Spleen (tissue), 11 donors: ENCODE data around the gene LCE3D. TPM values are rescaled to one million over a fixed set of nuclear protein-coding genes. Genes with fewer than 3 reads are reported as not detected.
"Not testable (repeated sequence)": the region's sequence is repeated elsewhere in the genome, so short reads cannot be mapped to it uniquely, and the experiment has no call there.

Experiments
- DNase-seq: peaks from one replicate; pipeline ENCODE4 v3.0.0-alpha.2; 2020
- H3K27ac ChIP-seq, 8 donors: fragments of 200-600 bp; sonication (generic) in 7 of 8; 1 replicate in 4 of 8; 2 replicates in 4 of 8; pipeline versions ENCODE4 v1.5.0 to v1.8.0; 2016 to 2021; ENCODE audit warnings: inconsistent platforms in 4 of 8, mild to moderate bottlenecking in 4 of 8, moderate library complexity in 1 of 8
- H3K27me3 ChIP-seq, 7 donors: fragments of 200-600 bp; sonication (generic) in 6 of 7; replicated peaks in 1 of 7; 1 replicate in 4 of 7; 2 replicates in 3 of 7; pipeline versions ENCODE4 v1.5.0 to v1.8.0; 2016 to 2021; ENCODE audit warnings: inconsistent platforms in 3 of 7, mild to moderate bottlenecking in 1 of 7
- H3K36me3 ChIP-seq, 6 donors: fragments of 200-600 bp; sonication (generic) in 5 of 6; 1 replicate in 4 of 6; 2 replicates in 2 of 6; pipeline versions ENCODE4 v1.5.0 to v1.8.0; 2016 to 2021; ENCODE audit warnings: inconsistent platforms in 2 of 6
- H3K4me1 ChIP-seq, 6 donors: fragments of 200-600 bp; sonication (generic) in 5 of 6; 1 replicate in 3 of 6; 2 replicates in 3 of 6; pipeline versions ENCODE4 v1.5.0 to v1.8.0; 2016 to 2021; ENCODE audit warnings: inconsistent platforms in 3 of 6
- H3K4me3 ChIP-seq, 8 donors: fragments of 200-600 bp; sonication (generic) in 7 of 8; 1 replicate in 4 of 8; 2 replicates in 4 of 8; pipeline versions ENCODE4 v1.5.0 to v1.8.0; 2016 to 2021; ENCODE audit warnings: inconsistent platforms in 4 of 8, mild to moderate bottlenecking in 4 of 8, moderate library complexity in 2 of 8
- H3K9me3 ChIP-seq, 8 donors: fragments of 200-600 bp; sonication (generic) in 7 of 8; 1 replicate in 4 of 8; 2 replicates in 4 of 8; pipeline versions ENCODE4 v1.5.0 to v1.8.0; 2016 to 2021; ENCODE audit warnings: inconsistent platforms in 4 of 8
- CTCF ChIP-seq, 11 experiments: fragments of 200-600 bp in 7 of 11; fragments of 450-650 bp in 4 of 11; sonication (generic) in 4 of 11; IDR thresholded peaks in 8 of 11; conservative IDR thresholded peaks in 3 of 11; 1 replicate in 7 of 11; 2 replicates in 4 of 11; pipeline versions ENCODE4 v1.4.0 to v1.8.0; 2016 to 2021; ENCODE audit warnings: antibody characterized with exemption in 11 of 11, inconsistent platforms in 4 of 11, mild to moderate bottlenecking in 1 of 11
- POLR2A ChIP-seq, 3 donors: fragments of 450-650 bp; IDR thresholded peaks; one replicate each; pipeline ENCODE4 v1.5.1; 2017; ENCODE audit warnings: antibody characterized with exemption in 3 of 3, mild to moderate bottlenecking in 1 of 3
- POLR2AphosphoS5 ChIP-seq, 3 donors: sonication (generic); formaldehyde crosslinking; IDR thresholded peaks; one replicate each; pipeline ENCODE4 v1.5.1; 2017; ENCODE audit warnings: antibody characterized with exemption in 3 of 3
- WGBS, 5 donors: extraction: QIAGEN DNeasy Blood & Tissue Kit in 3 of 5; methylation state at CpG; one replicate each; pipeline versions ENCODE4 v1.1.5 to v1.1.7; 2013 to 2018; 5-methylcytosine and 5-hydroxymethylcytosine counted together
- intact Hi-C: fragments of 100-400 bp; cut with DNase I; formaldehyde crosslinking; loops from one replicate; pipeline ENCODE4 v1.15.0; 2023; ENCODE audit warnings: low total_unique reads
- polyA plus RNA-seq, 3 donors: library from polyadenylated mRNA; stranded (reverse); fragments of 200-250 nt; gene quantifications; one replicate each; pipeline ENCODE4 v1.2.1, GENCODE V29; 2013
- total RNA-seq, 7 donors: library from RNA; depleted of rRNA in 3 of 7; stranded (reverse); fragments of >200 nt in 3 of 7; fragmentation: NEBNext Ultra II Directional in 4 of 7; extraction: Animal tissue kit (Norgen Biotek cat#: 25700) in 4 of 7; gene quantifications; one replicate each; pipeline versions ENCODE4 v1.1.0 to v1.2.1, GENCODE V29; 2016 to 2021
- donor health status: healthy with polysubstance abuse.
- donor health status: DM: no; HTN: no; CAD: no; lungs with moderate emphysema.
- donor health status: DM: no; HTN: no; CAD: no.
- donor health status: Bipolar disorder and iron deficiency.
- donor health status: healthy.
- donor health status: DM: no; HTN: no; CAD: no.
- donor health status: DM: yes; HTN: yes; CAD: no.

Gene LCE3D
- total and polyA plus RNA-seq, 10 donors = 0.32 TPM; not detected in 9

- no peak for TF ChIP-seq POLR2AphosphoS5 (IDR thresholded peaks at IDR 0.05)
- TF ChIP-seq POLR2A (IDR thresholded peaks at IDR 0.05) = no peak
- no peak for TF ChIP-seq CTCF (IDR thresholded peaks at IDR 0.05 in 8 of 11, conservative IDR thresholded peaks at IDR 0.05 in 3 of 11)
- no peaks in the 10 kb centered on the region for H3K9me3 ChIP-seq
- 43 to 64% (median 63%) methylated on average over 1 of the region's 1 CpG; no CpG with 5 or more reads in 2 of the 5 donors for WGBS, 5 donors
Measured at GRCh38 chr1:152585586-152585985, 5.3 kb upstream of the LCE3D start.

GRCh38 chr1:152582647-152583046, 2.3 kb upstream of the LCE3D start:
- no peak for DNase-seq
- Histone ChIP-seq H3K27ac (no peak overlapping the region), H3K9me3 (no peaks in the 10 kb centered on the region), H3K4me1 (no peaks in the 10 kb centered on the region), H3K36me3 (no peaks in the 10 kb centered on the region), H3K27me3 (peaks cover 0 to 21% (median 0%) of the 10 kb centered on the region in 7 donors), H3K4me3 (no peak overlapping the region)
- intact Hi-C loops = no loop called here
- 54 to 81% (median 67%) methylated on average over 1 of the region's 1 CpG for WGBS, 5 donors
- TF ChIP-seq POLR2A (IDR thresholded peaks at IDR 0.05) = no peak
- TF ChIP-seq CTCF (IDR thresholded peaks at IDR 0.05 in 8 of 11, conservative IDR thresholded peaks at IDR 0.05 in 3 of 11) = no peak
- TF ChIP-seq POLR2AphosphoS5 (IDR thresholded peaks at IDR 0.05) = no peak

More at GRCh38 chr1:152585586-152585985, 5.3 kb upstream of the LCE3D start:
- DNase-seq = no peak
- Histone ChIP-seq H3K4me1 (no peaks in the 10 kb centered on the region), H3K36me3 (no peaks in the 10 kb centered on the region), H3K27ac (no peak overlapping the region), H3K4me3 (no peak overlapping the region), H3K27me3 (peaks cover 0 to 1% (median 0%) of the 10 kb centered on the region in 7 donors)
- intact Hi-C loops = no loop called here

- H3K27ac ChIP-seq, H3K9me3 ChIP-seq, DNase-seq, H3K4me1 ChIP-seq, intact Hi-C loops, H3K4me3 ChIP-seq, H3K36me3 ChIP-seq: not testable (repeated sequence)
- WGBS, 5 donors = 83 to 96% (median 91%) methylated on average over 5 to 9 of the region's 9 CpGs
- peaks cover 0 to 21% (median 0%) of the 10 kb centered on the region in 7 donors for H3K27me3 ChIP-seq
Measured at GRCh38 chr1:152579526-152579925, 790 bp downstream of the LCE3D start.

- Histone ChIP-seq H3K4me1 (no peaks in the 10 kb centered on the region), H3K36me3 (no peaks in the 10 kb centered on the region), H3K4me3 (no peak overlapping the region), H3K27ac (no peak overlapping the region), H3K9me3 (no peaks in the 10 kb centered on the region), H3K27me3 (peaks cover 0 to 29% (median 0%) of the 10 kb centered on the region in 7 donors)
- intact Hi-C loops = no loop called here
- no peak for TF ChIP-seq POLR2A (IDR thresholded peaks at IDR 0.05)
- no peak for TF ChIP-seq CTCF (IDR thresholded peaks at IDR 0.05 in 8 of 11, conservative IDR thresholded peaks at IDR 0.05 in 3 of 11)
- no peak for TF ChIP-seq POLR2AphosphoS5 (IDR thresholded peaks at IDR 0.05)
- DNase-seq = no peak
- WGBS, 5 donors = 70 to 87% (median 74%) methylated on average over 2 of the region's 2 CpGs
Measured at GRCh38 chr1:152577168-152577567, 3.1 kb downstream of the LCE3D start.

GRCh38 chr1:152566681-152567080, 13.6 kb downstream of the LCE3D start, which contains the start of gene LCE3E:
Gene LCE3E, minus strand, starts transcription at chr1:152566780. Its CDS starts 572 bp downstream, at chr1:152566208.
- no peaks in the 10 kb centered on the region for H3K36me3 ChIP-seq
- no peak for TF ChIP-seq CTCF (IDR thresholded peaks at IDR 0.05 in 8 of 11, conservative IDR thresholded peaks at IDR 0.05 in 3 of 11)
- no peak for TF ChIP-seq POLR2AphosphoS5 (IDR thresholded peaks at IDR 0.05)
- TF ChIP-seq POLR2A (IDR thresholded peaks at IDR 0.05) = no peak

More at GRCh38 chr1:152566681-152567080, 13.6 kb downstream of the LCE3D start, which contains the start of gene LCE3E:
- DNase-seq = no peak
- Histone ChIP-seq H3K27ac (no peak within 1 kb of the TSS), H3K9me3 (peaks cover 0 to 33% (median 22%) of the 10 kb centered on the region in 8 donors), H3K4me1 (no peaks in the 10 kb centered on the region), H3K4me3 (no peak within 1 kb of the TSS), H3K27me3 (peaks cover 0 to 2% (median 0%) of the 10 kb centered on the region in 7 donors)
- 71 to 100% (median 87%) methylated on average over 1 of the region's 1 CpG for WGBS, 5 donors
- intact Hi-C loops = no loop called here
